GM23338 (cell line): ENCODE results near the gene CTDSPL.
A peak's percentile ranks its signal among the peaks of the same experiment; 100 is the strongest.

Experiments
- CREB1 ChIP-seq: fragments of 250-450 bp; sonication (Bioruptor Pico); IDR thresholded peaks from 2 replicates; pipeline ENCODE4 v1.5.0; 2020; ENCODE audit warnings: low read depth, mild to moderate bottlenecking, moderate library complexity
- EZH2 ChIP-seq: fragments of 200-600 bp; sonication (generic); IDR thresholded peaks from one replicate; pipeline ENCODE4 v1.8.0; 2017; ENCODE audit warnings: antibody characterized with exemption, mild to moderate bottlenecking, low read depth; ENCODE audit not compliant: unreplicated experiment
- EZH2phosphoT487 ChIP-seq: fragments of 200-600 bp; sonication (generic); IDR thresholded peaks from one replicate; pipeline ENCODE4 v1.8.1; 2018; ENCODE audit warnings: antibody characterized with exemption; ENCODE audit not compliant: unreplicated experiment
- JUNB ChIP-seq: IDR thresholded peaks from one replicate; pipeline ENCODE4 v1.6.1; 2016; ENCODE audit warnings: antibody characterized with exemption; ENCODE audit not compliant: unreplicated experiment
- NANOG ChIP-seq: IDR thresholded peaks from 2 replicates; pipeline ENCODE4 v1.6.1; 2016; ENCODE audit warnings: antibody characterized with exemption, borderline replicate concordance
- POLR2AphosphoS5 ChIP-seq: IDR thresholded peaks from 2 replicates; pipeline ENCODE4 v1.6.1; 2016; ENCODE audit warnings: antibody characterized with exemption, low read depth
- STAT1 ChIP-seq: IDR thresholded peaks from one replicate; pipeline ENCODE4 v1.6.1; 2016; ENCODE audit warnings: antibody characterized with exemption; ENCODE audit not compliant: unreplicated experiment
- ZNF114 ChIP-seq: fragments of 250-450 bp; sonication (Bioruptor Pico); IDR thresholded peaks from 2 replicates; pipeline ENCODE4 v1.5.0; 2020; ENCODE audit warnings: mild to moderate bottlenecking, moderate library complexity
- ZNF331 ChIP-seq: fragments of 250-450 bp; sonication (Bioruptor Pico); IDR thresholded peaks from 2 replicates; pipeline ENCODE4 v1.5.0; 2020; ENCODE audit warnings: low read depth, mild to moderate bottlenecking, moderate library complexity
- TF ChIP-seq, protein P1 (sequence below), 2 experiments: fragments of 200-600 bp in 1 of 2; sonication (generic) in 1 of 2; conservative IDR thresholded peaks; 2 replicates each; pipeline versions ENCODE4 v1.5.1 to v1.6.1; 2016 to 2017; ENCODE audit warnings: antibody characterized with exemption in 2 of 2, low read depth in 2 of 2, mild to moderate bottlenecking in 2 of 2, moderate library complexity in 1 of 2
- TF ChIP-seq, protein P2 (sequence below): IDR thresholded peaks from one replicate; pipeline ENCODE4 v1.6.1; 2018; ENCODE audit warnings: antibody characterized with exemption; ENCODE audit not compliant: unreplicated experiment
- TF ChIP-seq, protein P3 (sequence below): IDR thresholded peaks from 2 replicates; pipeline ENCODE4 v1.6.1; 2016; ENCODE audit warnings: antibody characterized with exemption
- TF ChIP-seq, protein P4 (sequence below): fragments of 250-450 bp; sonication (Bioruptor Pico); IDR thresholded peaks from 2 replicates; pipeline ENCODE4 v1.5.0; 2020; ENCODE audit warnings: mild to moderate bottlenecking, moderate library complexity

DNA sequence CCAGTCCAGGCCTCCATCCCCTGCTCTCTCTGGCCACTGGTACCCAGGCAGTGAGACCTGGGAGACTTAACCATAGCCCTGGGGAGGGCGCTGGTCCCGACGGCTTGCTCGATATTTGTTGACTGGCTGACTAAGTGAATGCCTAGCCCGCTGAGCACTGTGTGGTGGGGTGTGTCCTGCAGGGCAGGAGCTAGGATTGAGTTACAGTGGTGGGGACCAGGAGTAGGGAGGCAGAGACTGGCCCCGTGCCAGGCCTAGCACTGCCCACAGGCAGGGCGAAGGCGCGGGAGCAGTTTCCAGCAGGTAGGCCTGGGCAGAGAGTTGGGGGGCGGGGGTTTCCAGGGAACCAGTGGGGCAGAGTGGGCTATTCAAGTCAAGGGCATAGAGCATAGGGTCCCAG is 128.8 kb downstream of the CTDSPL start, which contains the start of gene VILL:
- TF ChIP-seq, protein P1, sequence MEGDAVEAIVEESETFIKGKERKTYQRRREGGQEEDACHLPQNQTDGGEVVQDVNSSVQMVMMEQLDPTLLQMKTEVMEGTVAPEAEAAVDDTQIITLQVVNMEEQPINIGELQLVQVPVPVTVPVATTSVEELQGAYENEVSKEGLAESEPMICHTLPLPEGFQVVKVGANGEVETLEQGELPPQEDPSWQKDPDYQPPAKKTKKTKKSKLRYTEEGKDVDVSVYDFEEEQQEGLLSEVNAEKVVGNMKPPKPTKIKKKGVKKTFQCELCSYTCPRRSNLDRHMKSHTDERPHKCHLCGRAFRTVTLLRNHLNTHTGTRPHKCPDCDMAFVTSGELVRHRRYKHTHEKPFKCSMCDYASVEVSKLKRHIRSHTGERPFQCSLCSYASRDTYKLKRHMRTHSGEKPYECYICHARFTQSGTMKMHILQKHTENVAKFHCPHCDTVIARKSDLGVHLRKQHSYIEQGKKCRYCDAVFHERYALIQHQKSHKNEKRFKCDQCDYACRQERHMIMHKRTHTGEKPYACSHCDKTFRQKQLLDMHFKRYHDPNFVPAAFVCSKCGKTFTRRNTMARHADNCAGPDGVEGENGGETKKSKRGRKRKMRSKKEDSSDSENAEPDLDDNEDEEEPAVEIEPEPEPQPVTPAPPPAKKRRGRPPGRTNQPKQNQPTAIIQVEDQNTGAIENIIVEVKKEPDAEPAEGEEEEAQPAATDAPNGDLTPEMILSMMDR (conservative IDR thresholded peaks at IDR 0.05; ENCODE audit: low read depth in 2 of 2): peak in 1 of 2 experiments; percentile 15; a peak in 1 of 4 replicates
- TF ChIP-seq EZH2: no peak
- TF ChIP-seq, protein P2, sequence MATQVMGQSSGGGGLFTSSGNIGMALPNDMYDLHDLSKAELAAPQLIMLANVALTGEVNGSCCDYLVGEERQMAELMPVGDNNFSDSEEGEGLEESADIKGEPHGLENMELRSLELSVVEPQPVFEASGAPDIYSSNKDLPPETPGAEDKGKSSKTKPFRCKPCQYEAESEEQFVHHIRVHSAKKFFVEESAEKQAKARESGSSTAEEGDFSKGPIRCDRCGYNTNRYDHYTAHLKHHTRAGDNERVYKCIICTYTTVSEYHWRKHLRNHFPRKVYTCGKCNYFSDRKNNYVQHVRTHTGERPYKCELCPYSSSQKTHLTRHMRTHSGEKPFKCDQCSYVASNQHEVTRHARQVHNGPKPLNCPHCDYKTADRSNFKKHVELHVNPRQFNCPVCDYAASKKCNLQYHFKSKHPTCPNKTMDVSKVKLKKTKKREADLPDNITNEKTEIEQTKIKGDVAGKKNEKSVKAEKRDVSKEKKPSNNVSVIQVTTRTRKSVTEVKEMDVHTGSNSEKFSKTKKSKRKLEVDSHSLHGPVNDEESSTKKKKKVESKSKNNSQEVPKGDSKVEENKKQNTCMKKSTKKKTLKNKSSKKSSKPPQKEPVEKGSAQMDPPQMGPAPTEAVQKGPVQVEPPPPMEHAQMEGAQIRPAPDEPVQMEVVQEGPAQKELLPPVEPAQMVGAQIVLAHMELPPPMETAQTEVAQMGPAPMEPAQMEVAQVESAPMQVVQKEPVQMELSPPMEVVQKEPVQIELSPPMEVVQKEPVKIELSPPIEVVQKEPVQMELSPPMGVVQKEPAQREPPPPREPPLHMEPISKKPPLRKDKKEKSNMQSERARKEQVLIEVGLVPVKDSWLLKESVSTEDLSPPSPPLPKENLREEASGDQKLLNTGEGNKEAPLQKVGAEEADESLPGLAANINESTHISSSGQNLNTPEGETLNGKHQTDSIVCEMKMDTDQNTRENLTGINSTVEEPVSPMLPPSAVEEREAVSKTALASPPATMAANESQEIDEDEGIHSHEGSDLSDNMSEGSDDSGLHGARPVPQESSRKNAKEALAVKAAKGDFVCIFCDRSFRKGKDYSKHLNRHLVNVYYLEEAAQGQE: no peak
- TF ChIP-seq POLR2AphosphoS5: no peak
- no peak for TF ChIP-seq EZH2phosphoT487
- no peak for TF ChIP-seq CREB1 (CRISPR knock-in tag)
- TF ChIP-seq, protein P3, sequence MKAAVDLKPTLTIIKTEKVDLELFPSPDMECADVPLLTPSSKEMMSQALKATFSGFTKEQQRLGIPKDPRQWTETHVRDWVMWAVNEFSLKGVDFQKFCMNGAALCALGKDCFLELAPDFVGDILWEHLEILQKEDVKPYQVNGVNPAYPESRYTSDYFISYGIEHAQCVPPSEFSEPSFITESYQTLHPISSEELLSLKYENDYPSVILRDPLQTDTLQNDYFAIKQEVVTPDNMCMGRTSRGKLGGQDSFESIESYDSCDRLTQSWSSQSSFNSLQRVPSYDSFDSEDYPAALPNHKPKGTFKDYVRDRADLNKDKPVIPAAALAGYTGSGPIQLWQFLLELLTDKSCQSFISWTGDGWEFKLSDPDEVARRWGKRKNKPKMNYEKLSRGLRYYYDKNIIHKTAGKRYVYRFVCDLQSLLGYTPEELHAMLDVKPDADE: no peak
- TF ChIP-seq, protein P4, sequence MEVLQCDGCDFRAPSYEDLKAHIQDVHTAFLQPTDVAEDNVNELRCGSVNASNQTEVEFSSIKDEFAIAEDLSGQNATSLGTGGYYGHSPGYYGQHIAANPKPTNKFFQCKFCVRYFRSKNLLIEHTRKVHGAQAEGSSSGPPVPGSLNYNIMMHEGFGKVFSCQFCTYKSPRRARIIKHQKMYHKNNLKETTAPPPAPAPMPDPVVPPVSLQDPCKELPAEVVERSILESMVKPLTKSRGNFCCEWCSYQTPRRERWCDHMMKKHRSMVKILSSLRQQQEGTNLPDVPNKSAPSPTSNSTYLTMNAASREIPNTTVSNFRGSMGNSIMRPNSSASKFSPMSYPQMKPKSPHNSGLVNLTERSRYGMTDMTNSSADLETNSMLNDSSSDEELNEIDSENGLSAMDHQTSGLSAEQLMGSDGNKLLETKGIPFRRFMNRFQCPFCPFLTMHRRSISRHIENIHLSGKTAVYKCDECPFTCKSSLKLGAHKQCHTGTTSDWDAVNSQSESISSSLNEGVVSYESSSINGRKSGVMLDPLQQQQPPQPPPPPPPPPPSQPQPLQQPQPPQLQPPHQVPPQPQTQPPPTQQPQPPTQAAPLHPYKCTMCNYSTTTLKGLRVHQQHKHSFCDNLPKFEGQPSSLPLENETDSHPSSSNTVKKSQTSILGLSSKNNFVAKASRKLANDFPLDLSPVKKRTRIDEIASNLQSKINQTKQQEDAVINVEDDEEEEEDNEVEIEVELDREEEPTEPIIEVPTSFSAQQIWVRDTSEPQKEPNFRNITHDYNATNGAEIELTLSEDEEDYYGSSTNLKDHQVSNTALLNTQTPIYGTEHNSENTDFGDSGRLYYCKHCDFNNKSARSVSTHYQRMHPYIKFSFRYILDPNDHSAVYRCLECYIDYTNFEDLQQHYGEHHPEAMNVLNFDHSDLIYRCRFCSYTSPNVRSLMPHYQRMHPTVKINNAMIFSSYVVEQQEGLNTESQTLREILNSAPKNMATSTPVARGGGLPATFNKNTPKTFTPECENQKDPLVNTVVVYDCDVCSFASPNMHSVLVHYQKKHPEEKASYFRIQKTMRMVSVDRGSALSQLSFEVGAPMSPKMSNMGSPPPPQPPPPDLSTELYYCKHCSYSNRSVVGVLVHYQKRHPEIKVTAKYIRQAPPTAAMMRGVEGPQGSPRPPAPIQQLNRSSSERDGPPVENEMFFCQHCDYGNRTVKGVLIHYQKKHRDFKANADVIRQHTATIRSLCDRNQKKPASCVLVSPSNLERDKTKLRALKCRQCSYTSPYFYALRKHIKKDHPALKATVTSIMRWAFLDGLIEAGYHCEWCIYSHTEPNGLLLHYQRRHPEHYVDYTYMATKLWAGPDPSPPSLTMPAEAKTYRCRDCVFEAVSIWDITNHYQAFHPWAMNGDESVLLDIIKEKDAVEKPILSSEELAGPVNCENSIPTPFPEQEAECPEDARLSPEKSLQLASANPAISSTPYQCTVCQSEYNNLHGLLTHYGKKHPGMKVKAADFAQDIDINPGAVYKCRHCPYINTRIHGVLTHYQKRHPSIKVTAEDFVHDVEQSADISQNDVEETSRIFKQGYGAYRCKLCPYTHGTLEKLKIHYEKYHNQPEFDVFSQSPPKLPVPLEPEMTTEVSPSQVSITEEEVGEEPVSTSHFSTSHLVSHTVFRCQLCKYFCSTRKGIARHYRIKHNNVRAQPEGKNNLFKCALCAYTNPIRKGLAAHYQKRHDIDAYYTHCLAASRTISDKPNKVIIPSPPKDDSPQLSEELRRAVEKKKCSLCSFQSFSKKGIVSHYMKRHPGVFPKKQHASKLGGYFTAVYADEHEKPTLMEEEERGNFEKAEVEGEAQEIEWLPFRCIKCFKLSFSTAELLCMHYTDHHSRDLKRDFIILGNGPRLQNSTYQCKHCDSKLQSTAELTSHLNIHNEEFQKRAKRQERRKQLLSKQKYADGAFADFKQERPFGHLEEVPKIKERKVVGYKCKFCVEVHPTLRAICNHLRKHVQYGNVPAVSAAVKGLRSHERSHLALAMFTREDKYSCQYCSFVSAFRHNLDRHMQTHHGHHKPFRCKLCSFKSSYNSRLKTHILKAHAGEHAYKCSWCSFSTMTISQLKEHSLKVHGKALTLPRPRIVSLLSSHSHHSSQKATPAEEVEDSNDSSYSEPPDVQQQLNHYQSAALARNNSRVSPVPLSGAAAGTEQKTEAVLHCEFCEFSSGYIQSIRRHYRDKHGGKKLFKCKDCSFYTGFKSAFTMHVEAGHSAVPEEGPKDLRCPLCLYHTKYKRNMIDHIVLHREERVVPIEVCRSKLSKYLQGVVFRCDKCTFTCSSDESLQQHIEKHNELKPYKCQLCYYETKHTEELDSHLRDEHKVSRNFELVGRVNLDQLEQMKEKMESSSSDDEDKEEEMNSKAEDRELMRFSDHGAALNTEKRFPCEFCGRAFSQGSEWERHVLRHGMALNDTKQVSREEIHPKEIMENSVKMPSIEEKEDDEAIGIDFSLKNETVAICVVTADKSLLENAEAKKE: no peak
- TF ChIP-seq STAT1: no peak
- TF ChIP-seq JUNB: no peak
- TF ChIP-seq ZNF331 (CRISPR knock-in tag): no peak
- no peak for TF ChIP-seq ZNF114 (CRISPR knock-in tag)
- no peak for TF ChIP-seq NANOG
